GM23338 (cell line): ENCODE results near the gene TMEM43. TPM values are rescaled to one million over a fixed set of nuclear protein-coding genes. Genes with fewer than 3 reads are reported as not detected.

ENCODE experiments used
- ATAC-seq: fragments of 200-7000 bp; cut with Tn5 transposase; 3 replicates; pipeline ENCODE4 v1.9.1; 2020
- DNase-seq: peaks from one replicate; pipeline ENCODE4 v3.0.0-alpha.2; 2015; ENCODE audit warnings: low spot score
- H2AFZ ChIP-seq: fragments of 200-600 bp; sonication (generic); 2 replicates; pipeline ENCODE4 v1.8.0; 2016; ENCODE audit warnings: antibody characterized with exemption, mild to moderate bottlenecking, moderate library complexity
- H3F3A ChIP-seq: fragments of 200-600 bp; sonication (generic); replicated peaks from 2 replicates; pipeline ENCODE4 v1.8.0; 2017; ENCODE audit warnings: antibody characterized with exemption, mixed run types, low read depth
- H3K27ac ChIP-seq: fragments of 200-600 bp; sonication (generic); 2 replicates; pipeline ENCODE4 v1.6.1; 2016; ENCODE audit warnings: low read depth
- H3K27me3 ChIP-seq: fragments of 200-600 bp; sonication (generic); 2 replicates; pipeline ENCODE4 v1.8.0; 2016; ENCODE audit warnings: mild to moderate bottlenecking, mixed run types, moderate library complexity; ENCODE audit not compliant: insufficient read depth
- H3K36me3 ChIP-seq: fragments of 200-600 bp; sonication (generic); 2 replicates; pipeline ENCODE4 v1.8.0; 2016; ENCODE audit warnings: mild to moderate bottlenecking; ENCODE audit not compliant: insufficient read depth
- H3K4me1 ChIP-seq: fragments of 200-600 bp; sonication (generic); 2 replicates; pipeline ENCODE4 v1.8.0; 2016; ENCODE audit warnings: mild to moderate bottlenecking, moderate library complexity; ENCODE audit not compliant: insufficient read depth
- H3K4me2 ChIP-seq: fragments of 200-600 bp; sonication (generic); 2 replicates; pipeline ENCODE4 v1.7.1; 2017; ENCODE audit warnings: mixed run types
- H3K4me3 ChIP-seq: fragments of 200-600 bp; sonication (generic); 2 replicates; pipeline ENCODE4 v1.6.1; 2016; ENCODE audit warnings: mixed run types
- H3K79me2 ChIP-seq: fragments of 200-600 bp; sonication (generic); replicated peaks from 2 replicates; pipeline ENCODE4 v1.8.0; 2017; ENCODE audit warnings: mild to moderate bottlenecking; ENCODE audit not compliant: insufficient read depth
- H3K9me2 ChIP-seq: fragments of 200-600 bp; sonication (generic); 2 replicates; pipeline ENCODE4 v1.8.0; 2017; ENCODE audit not compliant: insufficient read depth
- H4K20me1 ChIP-seq: fragments of 200-600 bp; sonication (generic); replicated peaks from 2 replicates; pipeline ENCODE4 v1.8.0; 2017; ENCODE audit warnings: mild to moderate bottlenecking; ENCODE audit not compliant: insufficient read depth
- H3K27ac Mint-ChIP-seq: 2 replicates; pipeline ENCODE4 v1.8.0; 2020; ENCODE audit warnings: inconsistent platforms, mild to moderate bottlenecking, moderate library complexity, mixed read lengths
- H3K27me3 Mint-ChIP-seq: 3 replicates; pipeline ENCODE4 v1.8.0; 2022; ENCODE audit warnings: low read depth, mild to moderate bottlenecking, moderate library complexity, mixed read lengths, inconsistent platforms; ENCODE audit not compliant: insufficient read depth, poor library complexity
- H3K36me3 Mint-ChIP-seq: 3 replicates; pipeline ENCODE4 v1.8.0; 2021; ENCODE audit warnings: low read depth, mild to moderate bottlenecking, inconsistent platforms, moderate library complexity, mixed read lengths
- H3K4me1 Mint-ChIP-seq: 3 replicates; pipeline ENCODE4 v1.8.0; 2020; ENCODE audit warnings: mild to moderate bottlenecking, inconsistent platforms, mixed read lengths
- H3K4me3 Mint-ChIP-seq: 3 replicates; pipeline ENCODE4 v1.8.0; 2021; ENCODE audit warnings: moderate library complexity, mild to moderate bottlenecking, inconsistent platforms, mixed read lengths
- H3K9me3 Mint-ChIP-seq: 3 replicates; pipeline ENCODE4 v1.8.0; 2020; ENCODE audit warnings: moderate library complexity, mild to moderate bottlenecking, inconsistent platforms, mixed read lengths
- CREB1 ChIP-seq: fragments of 250-450 bp; sonication (Bioruptor Pico); IDR thresholded peaks from 2 replicates; pipeline ENCODE4 v1.5.0; 2020; ENCODE audit warnings: low read depth, mild to moderate bottlenecking, moderate library complexity
- EZH2 ChIP-seq: fragments of 200-600 bp; sonication (generic); IDR thresholded peaks from one replicate; pipeline ENCODE4 v1.8.0; 2017; ENCODE audit warnings: antibody characterized with exemption, mild to moderate bottlenecking, low read depth; ENCODE audit not compliant: unreplicated experiment
- EZH2phosphoT487 ChIP-seq: fragments of 200-600 bp; sonication (generic); IDR thresholded peaks from one replicate; pipeline ENCODE4 v1.8.1; 2018; ENCODE audit warnings: antibody characterized with exemption; ENCODE audit not compliant: unreplicated experiment
- JUNB ChIP-seq: IDR thresholded peaks from one replicate; pipeline ENCODE4 v1.6.1; 2016; ENCODE audit warnings: antibody characterized with exemption; ENCODE audit not compliant: unreplicated experiment
- NANOG ChIP-seq: IDR thresholded peaks from 2 replicates; pipeline ENCODE4 v1.6.1; 2016; ENCODE audit warnings: antibody characterized with exemption, borderline replicate concordance
- POLR2AphosphoS5 ChIP-seq: IDR thresholded peaks from 2 replicates; pipeline ENCODE4 v1.6.1; 2016; ENCODE audit warnings: antibody characterized with exemption, low read depth
- STAT1 ChIP-seq: IDR thresholded peaks from one replicate; pipeline ENCODE4 v1.6.1; 2016; ENCODE audit warnings: antibody characterized with exemption; ENCODE audit not compliant: unreplicated experiment
- ZNF114 ChIP-seq: fragments of 250-450 bp; sonication (Bioruptor Pico); IDR thresholded peaks from 2 replicates; pipeline ENCODE4 v1.5.0; 2020; ENCODE audit warnings: mild to moderate bottlenecking, moderate library complexity
- ZNF331 ChIP-seq: fragments of 250-450 bp; sonication (Bioruptor Pico); IDR thresholded peaks from 2 replicates; pipeline ENCODE4 v1.5.0; 2020; ENCODE audit warnings: low read depth, mild to moderate bottlenecking, moderate library complexity
- polyA plus RNA-seq: library from polyadenylated mRNA; unstranded; fragments of >200 nt; fragmentation: Nextera tagmentation; extraction: Ambion mirVana; gene quantifications from 2 replicates; pipeline ENCODE4 v1.2.1, GENCODE V29; 2016
- total RNA-seq: library from RNA; depleted of rRNA; stranded (reverse); fragments of >200 nt; shearing (Covaris generic); gene quantifications from 2 replicates; pipeline ENCODE4 v1.2.3, GENCODE V29; 2014
- TF ChIP-seq, protein P1 (sequence below): IDR thresholded peaks from one replicate; pipeline ENCODE4 v1.6.1; 2018; ENCODE audit warnings: antibody characterized with exemption; ENCODE audit not compliant: unreplicated experiment
- TF ChIP-seq, protein P2 (sequence below): fragments of 250-450 bp; sonication (Bioruptor Pico); IDR thresholded peaks from 2 replicates; pipeline ENCODE4 v1.5.0; 2020; ENCODE audit warnings: mild to moderate bottlenecking, moderate library complexity
- TF ChIP-seq, protein P3 (sequence below): IDR thresholded peaks from 2 replicates; pipeline ENCODE4 v1.6.1; 2016; ENCODE audit warnings: antibody characterized with exemption
- TF ChIP-seq, protein P4 (sequence below), 2 experiments: fragments of 200-600 bp in 1 of 2; sonication (generic) in 1 of 2; conservative IDR thresholded peaks; 2 replicates each; pipeline versions ENCODE4 v1.5.1 to v1.6.1; 2016 to 2017; ENCODE audit warnings: antibody characterized with exemption in 2 of 2, low read depth in 2 of 2, mild to moderate bottlenecking in 2 of 2, moderate library complexity in 1 of 2

The TMEM43 gene
- total and polyA plus RNA-seq, 2 experiments from 2014 or later = 15.9 to 34.7 TPM

DNA sequence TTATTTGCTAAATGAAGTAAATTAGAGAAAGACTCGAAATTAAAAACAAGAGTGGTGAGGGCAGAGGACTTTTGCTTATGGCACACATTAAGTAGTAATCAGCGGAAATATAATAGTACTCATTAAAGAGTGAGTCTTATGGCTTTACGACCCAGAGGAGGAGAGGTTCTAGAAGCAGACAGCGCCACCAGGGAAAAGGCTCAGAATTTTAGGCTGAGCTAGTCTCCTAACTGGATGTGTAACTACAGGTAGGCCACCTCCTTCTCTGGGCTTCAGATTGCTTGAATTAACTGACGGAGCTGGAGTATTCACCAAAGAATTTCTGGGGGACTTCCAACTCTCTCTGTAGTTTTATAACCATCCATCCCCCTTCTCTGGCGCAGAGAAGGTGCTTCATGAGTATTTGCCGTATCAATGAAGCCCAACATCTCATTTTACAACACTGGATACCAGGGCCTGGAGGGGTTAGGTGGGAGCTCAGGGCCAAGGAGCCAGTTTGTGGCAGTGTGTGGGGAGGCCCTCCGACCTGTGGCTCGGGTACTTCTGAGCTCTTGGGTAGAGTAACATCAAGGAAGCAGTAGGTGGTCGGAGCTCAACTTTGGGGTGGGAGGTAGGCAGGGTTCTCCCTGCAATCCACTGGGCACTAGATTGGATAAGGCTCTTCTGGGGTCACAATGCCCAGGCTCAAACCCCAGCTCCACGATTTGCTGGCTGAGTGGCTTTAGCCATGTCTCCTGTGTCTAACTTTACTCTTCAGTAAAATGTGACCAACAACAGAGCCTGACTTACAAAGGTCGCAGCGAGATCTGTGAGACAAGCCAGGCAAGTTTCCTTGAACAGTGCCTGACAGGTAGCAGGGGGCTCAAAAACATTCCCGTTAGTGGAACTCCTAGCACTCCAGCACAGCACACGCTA is 1.3 kb upstream of the TMEM43 start:
- Histone ChIP-seq H4K20me1 (peaks cover 8% of the 10 kb centered on the region), H3K9me2 (no peaks in the 10 kb centered on the region), H3F3A (no peaks in the 10 kb centered on the region), H2AFZ (peak overlapping the region; percentile 88), H3K27ac (no peak overlapping the region), H3K36me3 (no peaks in the 10 kb centered on the region; the same call in 1 of the 2 replicates), H3K4me1 (peaks cover 19% of the 10 kb centered on the region), H3K79me2 (peaks cover 55% of the 10 kb centered on the region), H3K4me3 (peak overlapping the region; percentile 97), H3K4me2 (peak overlapping the region; percentile 93), H3K27me3 (no peaks in the 10 kb centered on the region)
- TF ChIP-seq NANOG (no peak), EZH2phosphoT487 (no peak), CREB1 (CRISPR knock-in tag) (no peak), POLR2AphosphoS5 (no peak), ZNF331 (CRISPR knock-in tag) (no peak), ZNF114 (CRISPR knock-in tag) (no peak), EZH2 (no peak), STAT1 (no peak), JUNB (no peak)
- TF ChIP-seq, protein P1, sequence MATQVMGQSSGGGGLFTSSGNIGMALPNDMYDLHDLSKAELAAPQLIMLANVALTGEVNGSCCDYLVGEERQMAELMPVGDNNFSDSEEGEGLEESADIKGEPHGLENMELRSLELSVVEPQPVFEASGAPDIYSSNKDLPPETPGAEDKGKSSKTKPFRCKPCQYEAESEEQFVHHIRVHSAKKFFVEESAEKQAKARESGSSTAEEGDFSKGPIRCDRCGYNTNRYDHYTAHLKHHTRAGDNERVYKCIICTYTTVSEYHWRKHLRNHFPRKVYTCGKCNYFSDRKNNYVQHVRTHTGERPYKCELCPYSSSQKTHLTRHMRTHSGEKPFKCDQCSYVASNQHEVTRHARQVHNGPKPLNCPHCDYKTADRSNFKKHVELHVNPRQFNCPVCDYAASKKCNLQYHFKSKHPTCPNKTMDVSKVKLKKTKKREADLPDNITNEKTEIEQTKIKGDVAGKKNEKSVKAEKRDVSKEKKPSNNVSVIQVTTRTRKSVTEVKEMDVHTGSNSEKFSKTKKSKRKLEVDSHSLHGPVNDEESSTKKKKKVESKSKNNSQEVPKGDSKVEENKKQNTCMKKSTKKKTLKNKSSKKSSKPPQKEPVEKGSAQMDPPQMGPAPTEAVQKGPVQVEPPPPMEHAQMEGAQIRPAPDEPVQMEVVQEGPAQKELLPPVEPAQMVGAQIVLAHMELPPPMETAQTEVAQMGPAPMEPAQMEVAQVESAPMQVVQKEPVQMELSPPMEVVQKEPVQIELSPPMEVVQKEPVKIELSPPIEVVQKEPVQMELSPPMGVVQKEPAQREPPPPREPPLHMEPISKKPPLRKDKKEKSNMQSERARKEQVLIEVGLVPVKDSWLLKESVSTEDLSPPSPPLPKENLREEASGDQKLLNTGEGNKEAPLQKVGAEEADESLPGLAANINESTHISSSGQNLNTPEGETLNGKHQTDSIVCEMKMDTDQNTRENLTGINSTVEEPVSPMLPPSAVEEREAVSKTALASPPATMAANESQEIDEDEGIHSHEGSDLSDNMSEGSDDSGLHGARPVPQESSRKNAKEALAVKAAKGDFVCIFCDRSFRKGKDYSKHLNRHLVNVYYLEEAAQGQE = no peak
- TF ChIP-seq, protein P2, sequence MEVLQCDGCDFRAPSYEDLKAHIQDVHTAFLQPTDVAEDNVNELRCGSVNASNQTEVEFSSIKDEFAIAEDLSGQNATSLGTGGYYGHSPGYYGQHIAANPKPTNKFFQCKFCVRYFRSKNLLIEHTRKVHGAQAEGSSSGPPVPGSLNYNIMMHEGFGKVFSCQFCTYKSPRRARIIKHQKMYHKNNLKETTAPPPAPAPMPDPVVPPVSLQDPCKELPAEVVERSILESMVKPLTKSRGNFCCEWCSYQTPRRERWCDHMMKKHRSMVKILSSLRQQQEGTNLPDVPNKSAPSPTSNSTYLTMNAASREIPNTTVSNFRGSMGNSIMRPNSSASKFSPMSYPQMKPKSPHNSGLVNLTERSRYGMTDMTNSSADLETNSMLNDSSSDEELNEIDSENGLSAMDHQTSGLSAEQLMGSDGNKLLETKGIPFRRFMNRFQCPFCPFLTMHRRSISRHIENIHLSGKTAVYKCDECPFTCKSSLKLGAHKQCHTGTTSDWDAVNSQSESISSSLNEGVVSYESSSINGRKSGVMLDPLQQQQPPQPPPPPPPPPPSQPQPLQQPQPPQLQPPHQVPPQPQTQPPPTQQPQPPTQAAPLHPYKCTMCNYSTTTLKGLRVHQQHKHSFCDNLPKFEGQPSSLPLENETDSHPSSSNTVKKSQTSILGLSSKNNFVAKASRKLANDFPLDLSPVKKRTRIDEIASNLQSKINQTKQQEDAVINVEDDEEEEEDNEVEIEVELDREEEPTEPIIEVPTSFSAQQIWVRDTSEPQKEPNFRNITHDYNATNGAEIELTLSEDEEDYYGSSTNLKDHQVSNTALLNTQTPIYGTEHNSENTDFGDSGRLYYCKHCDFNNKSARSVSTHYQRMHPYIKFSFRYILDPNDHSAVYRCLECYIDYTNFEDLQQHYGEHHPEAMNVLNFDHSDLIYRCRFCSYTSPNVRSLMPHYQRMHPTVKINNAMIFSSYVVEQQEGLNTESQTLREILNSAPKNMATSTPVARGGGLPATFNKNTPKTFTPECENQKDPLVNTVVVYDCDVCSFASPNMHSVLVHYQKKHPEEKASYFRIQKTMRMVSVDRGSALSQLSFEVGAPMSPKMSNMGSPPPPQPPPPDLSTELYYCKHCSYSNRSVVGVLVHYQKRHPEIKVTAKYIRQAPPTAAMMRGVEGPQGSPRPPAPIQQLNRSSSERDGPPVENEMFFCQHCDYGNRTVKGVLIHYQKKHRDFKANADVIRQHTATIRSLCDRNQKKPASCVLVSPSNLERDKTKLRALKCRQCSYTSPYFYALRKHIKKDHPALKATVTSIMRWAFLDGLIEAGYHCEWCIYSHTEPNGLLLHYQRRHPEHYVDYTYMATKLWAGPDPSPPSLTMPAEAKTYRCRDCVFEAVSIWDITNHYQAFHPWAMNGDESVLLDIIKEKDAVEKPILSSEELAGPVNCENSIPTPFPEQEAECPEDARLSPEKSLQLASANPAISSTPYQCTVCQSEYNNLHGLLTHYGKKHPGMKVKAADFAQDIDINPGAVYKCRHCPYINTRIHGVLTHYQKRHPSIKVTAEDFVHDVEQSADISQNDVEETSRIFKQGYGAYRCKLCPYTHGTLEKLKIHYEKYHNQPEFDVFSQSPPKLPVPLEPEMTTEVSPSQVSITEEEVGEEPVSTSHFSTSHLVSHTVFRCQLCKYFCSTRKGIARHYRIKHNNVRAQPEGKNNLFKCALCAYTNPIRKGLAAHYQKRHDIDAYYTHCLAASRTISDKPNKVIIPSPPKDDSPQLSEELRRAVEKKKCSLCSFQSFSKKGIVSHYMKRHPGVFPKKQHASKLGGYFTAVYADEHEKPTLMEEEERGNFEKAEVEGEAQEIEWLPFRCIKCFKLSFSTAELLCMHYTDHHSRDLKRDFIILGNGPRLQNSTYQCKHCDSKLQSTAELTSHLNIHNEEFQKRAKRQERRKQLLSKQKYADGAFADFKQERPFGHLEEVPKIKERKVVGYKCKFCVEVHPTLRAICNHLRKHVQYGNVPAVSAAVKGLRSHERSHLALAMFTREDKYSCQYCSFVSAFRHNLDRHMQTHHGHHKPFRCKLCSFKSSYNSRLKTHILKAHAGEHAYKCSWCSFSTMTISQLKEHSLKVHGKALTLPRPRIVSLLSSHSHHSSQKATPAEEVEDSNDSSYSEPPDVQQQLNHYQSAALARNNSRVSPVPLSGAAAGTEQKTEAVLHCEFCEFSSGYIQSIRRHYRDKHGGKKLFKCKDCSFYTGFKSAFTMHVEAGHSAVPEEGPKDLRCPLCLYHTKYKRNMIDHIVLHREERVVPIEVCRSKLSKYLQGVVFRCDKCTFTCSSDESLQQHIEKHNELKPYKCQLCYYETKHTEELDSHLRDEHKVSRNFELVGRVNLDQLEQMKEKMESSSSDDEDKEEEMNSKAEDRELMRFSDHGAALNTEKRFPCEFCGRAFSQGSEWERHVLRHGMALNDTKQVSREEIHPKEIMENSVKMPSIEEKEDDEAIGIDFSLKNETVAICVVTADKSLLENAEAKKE (CRISPR knock-in tag) = no peak
- TF ChIP-seq, protein P3, sequence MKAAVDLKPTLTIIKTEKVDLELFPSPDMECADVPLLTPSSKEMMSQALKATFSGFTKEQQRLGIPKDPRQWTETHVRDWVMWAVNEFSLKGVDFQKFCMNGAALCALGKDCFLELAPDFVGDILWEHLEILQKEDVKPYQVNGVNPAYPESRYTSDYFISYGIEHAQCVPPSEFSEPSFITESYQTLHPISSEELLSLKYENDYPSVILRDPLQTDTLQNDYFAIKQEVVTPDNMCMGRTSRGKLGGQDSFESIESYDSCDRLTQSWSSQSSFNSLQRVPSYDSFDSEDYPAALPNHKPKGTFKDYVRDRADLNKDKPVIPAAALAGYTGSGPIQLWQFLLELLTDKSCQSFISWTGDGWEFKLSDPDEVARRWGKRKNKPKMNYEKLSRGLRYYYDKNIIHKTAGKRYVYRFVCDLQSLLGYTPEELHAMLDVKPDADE = no peak
- TF ChIP-seq, protein P4, sequence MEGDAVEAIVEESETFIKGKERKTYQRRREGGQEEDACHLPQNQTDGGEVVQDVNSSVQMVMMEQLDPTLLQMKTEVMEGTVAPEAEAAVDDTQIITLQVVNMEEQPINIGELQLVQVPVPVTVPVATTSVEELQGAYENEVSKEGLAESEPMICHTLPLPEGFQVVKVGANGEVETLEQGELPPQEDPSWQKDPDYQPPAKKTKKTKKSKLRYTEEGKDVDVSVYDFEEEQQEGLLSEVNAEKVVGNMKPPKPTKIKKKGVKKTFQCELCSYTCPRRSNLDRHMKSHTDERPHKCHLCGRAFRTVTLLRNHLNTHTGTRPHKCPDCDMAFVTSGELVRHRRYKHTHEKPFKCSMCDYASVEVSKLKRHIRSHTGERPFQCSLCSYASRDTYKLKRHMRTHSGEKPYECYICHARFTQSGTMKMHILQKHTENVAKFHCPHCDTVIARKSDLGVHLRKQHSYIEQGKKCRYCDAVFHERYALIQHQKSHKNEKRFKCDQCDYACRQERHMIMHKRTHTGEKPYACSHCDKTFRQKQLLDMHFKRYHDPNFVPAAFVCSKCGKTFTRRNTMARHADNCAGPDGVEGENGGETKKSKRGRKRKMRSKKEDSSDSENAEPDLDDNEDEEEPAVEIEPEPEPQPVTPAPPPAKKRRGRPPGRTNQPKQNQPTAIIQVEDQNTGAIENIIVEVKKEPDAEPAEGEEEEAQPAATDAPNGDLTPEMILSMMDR (conservative IDR thresholded peaks at IDR 0.05; ENCODE audit: low read depth in 2 of 2) = no peak
- Mint-ChIP-seq H3K4me1 (peaks cover 34% of the 10 kb centered on the region), H3K27me3 (peaks cover 22% of the 10 kb centered on the region), H3K9me3 (peaks cover 9% of the 10 kb centered on the region), H3K4me3 (peak overlapping the region; percentile 98), H3K36me3 (peaks cover 41% of the 10 kb centered on the region), H3K27ac (peak overlapping the region; percentile 91)
- DNase-seq (peak; percentile 15), ATAC-seq (no peak)
